HG03575 (cell line): ENCODE results near the gene AGPAT4.

Experiments used
- ATAC-seq: cut with Tn5 transposase; IDR thresholded peaks from one replicate; pipeline ENCODE4 v1.9.1; 2021; ENCODE audit not compliant: unreplicated experiment, insufficient number of reproducible peaks, low FRiP score; ENCODE audit errors: extremely low read depth

Gene AGPAT4

DNA sequence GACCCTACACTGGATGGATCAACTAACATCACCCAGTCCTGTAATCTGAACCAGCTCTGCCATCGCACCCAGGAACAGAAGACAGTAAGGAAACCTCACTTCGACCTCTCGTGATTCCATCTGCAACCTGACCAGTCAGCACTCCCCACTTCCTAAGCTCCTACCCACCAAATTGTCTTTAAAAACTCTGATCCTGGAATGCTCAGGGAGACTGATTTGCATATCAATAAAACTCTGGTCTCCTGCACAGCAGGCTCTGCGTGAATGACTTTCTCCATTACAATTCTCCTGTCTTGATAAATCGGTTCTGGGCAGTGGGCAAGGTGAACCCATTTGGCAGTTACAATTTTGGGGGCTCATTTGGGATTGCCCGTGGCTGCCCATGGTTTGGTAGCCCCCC lies 18.3 kb upstream of the AGPAT4 start:
- ATAC-seq, result no peak

DNA sequence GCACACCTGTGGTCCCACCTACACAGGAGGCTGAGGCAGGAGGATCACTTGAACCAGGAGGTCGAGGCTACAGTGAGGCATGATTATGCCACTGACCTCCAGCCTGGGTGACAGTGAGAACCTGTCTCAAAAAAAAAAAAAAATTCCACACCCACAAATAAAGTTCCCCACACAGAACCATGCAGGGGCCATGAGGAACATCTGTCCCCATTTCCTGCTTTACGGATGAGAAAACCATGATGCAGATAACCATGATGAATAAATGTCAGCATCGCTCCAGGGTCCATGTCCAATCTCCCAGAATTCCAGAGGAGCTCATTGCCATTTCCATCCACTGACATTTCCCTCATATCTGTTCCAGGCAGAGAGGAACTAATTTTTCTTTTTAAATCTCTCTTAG lies 16.9 kb upstream of the AGPAT4 start:
- ATAC-seq, result no peak

DNA sequence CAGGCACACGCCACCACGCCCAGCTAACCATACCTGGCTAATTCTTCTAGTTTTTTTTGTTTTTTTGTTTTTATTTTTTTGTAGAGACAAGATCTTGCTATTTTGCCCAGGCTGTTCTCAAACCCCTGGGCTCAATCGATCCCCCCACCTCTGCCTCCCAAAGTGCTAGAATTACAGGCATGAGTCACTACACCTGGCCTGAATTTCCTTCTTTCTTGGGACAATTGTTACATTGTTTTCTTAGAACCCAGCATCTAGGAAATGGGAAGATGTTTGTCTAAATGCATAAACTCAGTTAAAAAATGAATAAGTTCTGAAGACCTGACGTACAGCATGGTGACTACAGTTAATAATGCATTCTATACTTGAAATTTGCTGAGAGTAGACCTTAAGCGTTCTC lies 10.8 kb upstream of the AGPAT4 start:
- no peak for ATAC-seq

DNA sequence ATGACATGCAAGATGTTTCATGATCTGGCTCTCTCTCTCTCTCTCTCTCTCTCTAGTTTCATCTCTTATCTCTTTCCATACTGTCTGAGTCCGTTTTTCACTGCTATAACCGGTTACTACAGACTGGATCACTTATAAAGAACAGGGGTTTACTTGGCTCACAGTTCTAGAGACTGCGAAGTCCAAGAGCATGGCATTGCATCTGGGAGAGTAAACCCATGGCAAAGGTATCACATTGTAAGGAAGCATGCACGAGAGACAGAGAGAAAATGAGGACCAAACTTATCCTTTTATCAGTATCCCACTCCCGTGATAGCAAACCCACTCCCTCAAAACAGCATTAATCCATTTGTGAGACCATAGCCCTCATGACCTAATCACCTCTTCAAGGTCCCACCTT lies 7.2 kb upstream of the AGPAT4 start:
- ATAC-seq, result no peak

DNA sequence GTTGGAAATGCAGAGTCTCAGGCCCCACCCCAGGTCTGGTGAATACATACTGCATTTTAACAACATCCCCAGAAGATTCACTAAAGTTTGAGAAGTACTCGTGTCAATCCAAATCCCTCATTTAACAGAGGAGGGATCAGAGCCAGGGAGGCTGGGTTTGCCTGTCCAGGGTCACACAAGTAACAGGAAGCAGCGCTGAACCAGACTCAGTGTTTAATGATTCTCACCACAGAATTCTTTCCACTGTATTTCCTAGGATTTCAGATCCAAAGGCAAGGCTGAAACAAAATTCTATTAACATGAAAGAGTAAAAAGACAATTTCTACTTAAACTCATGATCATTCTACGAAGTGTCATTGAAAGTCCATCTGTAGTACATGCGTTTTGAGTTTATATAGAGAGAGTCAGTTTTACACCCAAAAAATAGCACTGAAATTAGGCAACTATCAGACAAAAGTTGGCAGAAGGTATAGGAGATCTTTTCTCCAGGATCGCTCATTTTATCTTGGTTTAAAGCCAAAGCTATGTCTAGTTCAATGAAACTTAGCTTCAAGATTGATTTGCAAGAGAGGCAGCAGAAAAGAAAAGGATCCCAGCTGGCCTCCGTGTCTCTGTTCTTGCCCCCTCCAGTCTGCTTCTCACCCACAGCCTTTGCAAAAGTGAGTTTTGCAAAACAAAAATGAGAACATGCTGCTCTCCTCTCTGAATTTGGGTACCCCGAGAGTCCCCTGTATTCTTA lies 6.0 kb upstream of the AGPAT4 start:
- no peak for ATAC-seq

DNA sequence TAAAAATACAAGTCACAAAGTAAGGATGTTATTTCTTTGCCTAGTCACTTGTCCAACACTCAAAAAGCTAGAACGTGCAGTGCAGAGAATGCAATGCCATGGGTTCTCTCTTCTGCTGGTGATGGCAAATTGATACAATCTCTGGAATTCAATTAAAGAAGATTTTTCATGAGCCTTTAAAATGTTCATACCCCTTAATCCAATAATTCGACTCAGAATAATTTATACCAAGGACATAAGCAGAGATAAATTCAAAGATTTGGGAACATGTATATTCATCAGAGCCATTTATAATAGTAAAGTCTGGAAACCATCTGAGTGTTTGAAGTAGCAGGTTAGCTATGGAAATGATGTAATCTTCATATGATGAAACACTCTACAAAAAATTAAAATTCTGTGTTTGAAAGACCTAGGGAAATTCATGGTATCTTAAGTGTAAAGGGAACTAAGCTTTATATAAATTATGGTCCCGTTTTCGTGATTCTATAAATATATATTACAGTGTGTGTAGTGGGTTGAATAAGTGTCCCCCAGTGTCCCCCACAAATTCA lies 2.8 kb upstream of the AGPAT4 start:
- ATAC-seq, result no peak

DNA sequence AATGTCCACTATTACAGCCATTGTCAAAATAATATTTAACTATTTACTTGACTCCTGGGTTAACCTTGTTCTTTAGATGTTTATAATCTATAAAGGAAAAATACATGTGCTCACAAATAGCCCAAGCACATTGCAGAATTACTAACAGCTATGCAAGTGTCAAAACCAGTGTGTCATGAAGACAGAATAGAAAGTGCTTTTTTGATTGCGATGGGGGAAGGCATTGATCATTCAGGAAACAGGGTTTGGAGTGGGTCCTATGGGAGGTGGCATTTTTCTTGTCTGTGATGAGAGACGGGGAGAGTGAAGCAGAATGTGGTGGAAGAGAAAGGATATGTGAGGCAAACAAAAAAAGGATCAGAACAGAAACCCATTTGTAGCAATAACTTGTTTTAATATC lies 1.0 kb upstream of the AGPAT4 start:
- no peak for ATAC-seq

DNA sequence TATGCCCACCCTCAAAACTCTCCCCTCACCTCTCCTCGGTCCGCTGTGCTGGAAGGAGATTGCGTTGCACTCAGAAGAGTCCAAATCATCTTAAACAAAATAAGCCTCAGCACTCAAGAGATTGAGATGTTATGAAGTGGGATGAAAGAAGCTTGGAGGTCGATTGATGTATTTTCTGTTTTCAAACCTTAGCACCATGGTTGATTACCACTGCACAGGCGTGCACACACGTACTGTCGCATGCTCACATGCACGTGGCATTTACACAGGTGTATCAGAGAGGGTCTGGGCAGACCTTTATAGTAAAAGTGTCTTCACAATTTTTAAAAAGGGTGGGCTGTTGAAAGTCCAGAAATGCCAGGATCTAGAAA lies 612 bp upstream of the AGPAT4 start:
- no peak for ATAC-seq

DNA sequence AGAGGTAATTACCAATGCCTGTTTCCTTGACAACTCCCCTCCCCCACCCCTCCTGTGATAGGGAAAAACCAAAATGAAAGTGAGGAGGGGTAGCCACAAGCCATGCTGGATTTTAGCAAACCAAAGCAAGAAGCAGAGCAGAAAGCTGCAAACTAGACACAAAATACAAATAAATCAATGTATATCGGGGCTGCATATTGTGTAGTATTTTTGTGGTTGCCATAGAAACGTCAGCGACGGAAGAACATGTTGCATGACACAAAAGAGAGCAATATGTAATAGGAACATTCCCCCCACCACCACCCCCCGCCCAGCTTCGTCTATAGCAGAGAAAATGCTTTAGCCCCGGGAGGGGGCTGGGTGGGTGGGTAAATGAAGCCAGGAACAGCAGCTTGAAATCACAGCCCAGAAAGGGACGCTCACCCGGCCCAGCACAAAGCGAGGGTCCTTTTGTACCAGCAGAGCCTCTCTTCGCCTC lies 548 bp downstream of the AGPAT4 start:
- no peak for ATAC-seq

DNA sequence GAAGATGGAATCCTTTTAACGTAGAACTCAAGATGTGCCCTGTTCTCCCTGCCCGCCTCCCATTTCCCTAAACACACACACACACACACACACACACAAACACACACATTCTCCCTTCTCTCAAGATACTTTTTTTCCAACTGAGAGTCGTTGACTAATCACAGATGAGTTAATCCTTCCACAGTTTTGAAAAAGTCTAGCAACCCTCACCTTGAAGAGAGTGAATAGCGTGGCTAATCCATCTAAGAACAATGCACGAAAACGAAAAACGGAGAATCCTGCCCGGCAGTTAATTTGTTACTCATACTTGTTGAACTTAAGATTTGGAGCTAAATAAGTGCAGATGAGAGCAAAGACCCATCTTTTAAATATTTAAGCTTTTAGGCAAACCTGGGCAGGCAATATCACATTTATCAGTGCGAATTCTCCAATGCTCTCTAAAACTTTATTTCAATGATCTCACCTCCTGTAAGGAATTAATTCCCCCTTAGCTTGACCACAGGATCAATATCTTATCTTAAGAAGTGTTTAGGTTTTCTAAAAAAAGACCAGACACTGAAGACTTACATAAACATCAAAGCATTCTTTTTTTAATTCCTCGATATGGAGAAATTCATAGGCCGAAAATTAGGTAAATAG lies 1.1 kb downstream of the AGPAT4 start:
- no peak for ATAC-seq

DNA sequence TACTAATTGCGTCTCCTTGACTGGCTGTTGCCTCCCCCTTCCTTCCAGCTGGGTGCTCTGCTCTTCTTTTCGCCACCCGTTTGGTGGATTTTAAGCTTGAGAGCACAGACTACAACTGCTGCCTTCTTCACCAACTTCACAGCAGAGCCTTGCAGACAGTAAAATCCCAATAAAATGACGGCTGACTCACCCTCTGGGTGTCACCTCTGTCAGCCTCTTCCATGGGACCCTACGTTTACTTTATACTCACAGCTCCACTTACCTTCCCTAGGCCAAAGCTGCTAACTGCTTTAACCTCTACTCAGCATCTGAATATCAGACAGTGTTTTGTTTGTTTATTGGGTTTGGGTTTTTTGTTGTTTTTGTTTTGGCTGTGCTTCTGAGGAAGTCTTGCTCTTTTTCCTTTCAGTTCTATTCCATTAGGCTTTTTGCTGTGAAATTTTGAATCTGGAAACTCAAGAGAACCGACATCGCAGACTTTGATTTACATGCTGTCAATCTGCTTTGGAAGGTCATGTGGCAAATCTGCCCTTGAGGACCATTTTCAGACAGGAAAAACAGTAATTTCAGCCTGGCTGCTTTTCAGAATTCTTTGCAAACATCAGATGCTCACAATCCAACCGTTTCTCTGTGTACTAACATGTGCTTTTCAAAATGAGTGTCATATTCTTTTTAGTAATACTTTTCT lies 2.4 kb downstream of the AGPAT4 start:
- ATAC-seq, result no peak

DNA sequence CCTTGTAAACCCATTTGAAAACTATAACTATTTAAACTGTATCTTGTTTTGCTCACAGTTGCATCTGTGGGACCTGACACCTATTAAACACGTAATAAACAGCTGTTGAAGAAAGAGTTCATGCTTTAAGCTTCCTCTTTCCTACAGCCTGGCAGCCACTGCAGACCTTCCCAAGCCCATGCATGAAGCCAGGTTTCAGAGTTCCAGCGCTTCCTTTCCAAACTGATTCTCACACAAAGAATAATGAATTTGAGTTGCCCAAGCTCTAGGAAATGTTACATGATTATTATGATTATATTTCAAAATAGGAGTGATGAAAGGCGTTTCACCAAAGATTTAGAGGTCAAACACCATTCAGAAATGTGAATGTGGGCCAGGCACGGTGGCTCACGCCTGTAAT lies 3.7 kb downstream of the AGPAT4 start:
- ATAC-seq, result no peak

DNA sequence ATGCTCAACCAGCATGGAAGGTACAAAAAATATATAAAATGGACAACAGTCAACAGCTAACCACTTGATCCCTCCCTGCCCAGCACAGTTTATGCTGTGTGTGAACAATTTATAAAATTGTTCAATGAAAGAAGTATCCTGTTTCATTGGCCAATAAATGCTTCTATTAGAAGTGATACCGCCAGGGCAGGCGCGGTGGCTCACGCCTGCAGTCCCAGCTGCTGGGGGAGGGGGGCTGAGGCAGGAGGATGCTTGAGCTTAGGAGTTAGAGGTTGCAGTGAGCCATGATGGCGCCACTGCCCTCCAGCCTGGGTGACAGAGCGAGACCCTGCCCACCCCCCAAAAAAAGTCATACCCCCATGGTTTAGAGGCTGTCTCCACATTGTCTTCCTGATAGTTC lies 4.6 kb downstream of the AGPAT4 start:
- ATAC-seq, result no peak

DNA sequence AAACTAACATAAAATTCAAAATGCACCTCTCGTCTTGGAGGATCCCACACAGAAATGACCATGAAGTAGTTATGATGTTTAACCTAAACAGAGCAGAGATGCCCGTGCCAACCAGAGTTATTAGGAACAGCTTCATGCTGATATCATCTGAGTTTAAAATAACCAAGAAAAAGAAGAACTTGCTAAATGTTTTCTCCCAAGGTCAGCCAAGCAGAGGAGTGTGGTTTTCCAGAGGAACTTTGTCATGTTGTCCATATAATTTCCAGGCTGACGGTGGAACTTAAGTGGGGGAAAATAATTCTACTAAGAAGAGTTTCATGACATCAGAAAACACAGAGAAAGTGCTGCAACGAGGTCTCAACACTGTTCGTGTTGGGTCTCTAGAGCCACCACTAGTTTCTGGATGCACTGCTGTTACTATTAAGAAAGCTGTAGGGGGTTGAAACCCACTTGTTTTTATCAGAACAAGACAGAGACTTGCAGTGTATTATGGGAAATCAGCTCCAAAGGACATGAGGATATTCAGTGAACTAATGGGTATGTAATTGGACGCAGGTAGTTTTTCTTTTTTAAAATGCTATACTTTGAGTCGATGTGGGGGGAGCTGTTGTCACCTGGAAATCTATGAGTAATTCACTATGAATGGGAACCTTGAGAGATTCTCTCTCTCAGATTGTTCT lies 5.2 kb downstream of the AGPAT4 start:
- ATAC-seq, result no peak

DNA sequence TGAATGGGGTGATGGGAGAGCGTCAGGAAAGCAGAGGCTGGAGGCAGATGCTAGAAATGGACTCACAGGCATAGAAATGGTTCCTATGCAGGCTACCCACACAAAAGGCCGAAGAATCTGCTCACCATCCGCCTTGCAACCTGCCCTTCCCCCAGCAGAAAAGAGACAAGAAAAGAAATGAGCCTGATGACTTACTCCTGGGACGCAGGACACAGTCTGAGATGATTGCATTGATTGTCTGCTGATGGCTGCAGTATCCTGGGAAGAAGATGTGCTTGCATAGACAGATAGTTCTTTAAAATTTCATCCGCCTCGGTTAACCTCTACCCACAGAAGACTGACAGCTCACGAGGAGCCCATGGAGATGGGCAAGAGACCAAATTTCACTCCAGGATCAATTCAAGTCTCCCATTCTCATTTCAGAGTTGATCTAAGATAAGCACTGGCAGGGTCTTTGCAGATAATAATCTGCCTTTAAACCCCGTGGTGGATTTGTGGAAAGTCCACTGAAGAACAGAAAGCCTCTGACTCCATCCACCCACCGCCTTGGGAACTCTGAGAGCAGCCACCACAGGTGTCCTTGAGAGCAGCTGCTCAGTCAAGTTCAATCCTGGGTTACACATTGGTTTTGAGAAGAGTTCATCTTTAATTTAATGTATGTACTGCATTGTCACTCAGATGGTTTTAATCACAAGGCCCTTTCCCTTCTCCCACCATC lies 7.2 kb downstream of the AGPAT4 start:
- ATAC-seq, result no peak

DNA sequence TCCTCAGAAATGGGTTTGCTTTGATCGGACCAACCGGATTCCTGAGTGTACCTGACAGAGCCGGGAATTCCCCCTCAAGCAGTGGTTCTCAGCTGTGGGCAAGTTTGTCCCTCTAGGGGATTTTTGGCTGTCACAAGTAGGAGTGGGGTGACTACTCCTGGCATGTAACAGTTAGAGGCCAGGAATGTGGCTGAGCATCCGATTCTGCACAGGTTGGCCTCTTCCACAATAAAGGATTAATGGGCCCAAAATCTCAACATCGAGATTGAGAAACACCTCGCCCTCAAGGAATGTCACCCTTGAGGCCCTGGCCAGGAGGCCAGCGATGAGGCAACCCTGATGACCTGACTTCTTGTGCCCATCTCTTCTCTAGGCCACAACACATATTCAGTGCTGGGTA lies 7.9 kb downstream of the AGPAT4 start:
- no peak for ATAC-seq

DNA sequence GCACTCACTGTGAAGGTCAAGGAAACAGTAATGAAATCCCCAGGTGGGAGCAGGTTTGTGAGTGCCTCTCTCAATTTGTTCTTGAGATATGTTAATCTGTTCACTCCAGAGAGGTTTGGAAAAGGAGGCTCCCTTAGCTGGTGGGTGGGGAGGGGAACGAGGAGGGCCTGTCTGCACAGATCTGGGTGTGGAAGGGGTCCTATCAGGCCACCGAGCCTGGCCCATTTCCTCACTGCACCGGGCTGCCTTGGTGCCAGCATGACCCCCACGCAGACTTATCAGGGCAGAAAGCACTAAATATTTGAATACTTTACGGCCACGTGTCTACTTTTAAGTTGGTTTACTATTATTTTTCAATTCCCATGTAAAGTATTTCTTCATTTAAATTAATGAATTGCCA lies 8.3 kb downstream of the AGPAT4 start:
- no peak for ATAC-seq

DNA sequence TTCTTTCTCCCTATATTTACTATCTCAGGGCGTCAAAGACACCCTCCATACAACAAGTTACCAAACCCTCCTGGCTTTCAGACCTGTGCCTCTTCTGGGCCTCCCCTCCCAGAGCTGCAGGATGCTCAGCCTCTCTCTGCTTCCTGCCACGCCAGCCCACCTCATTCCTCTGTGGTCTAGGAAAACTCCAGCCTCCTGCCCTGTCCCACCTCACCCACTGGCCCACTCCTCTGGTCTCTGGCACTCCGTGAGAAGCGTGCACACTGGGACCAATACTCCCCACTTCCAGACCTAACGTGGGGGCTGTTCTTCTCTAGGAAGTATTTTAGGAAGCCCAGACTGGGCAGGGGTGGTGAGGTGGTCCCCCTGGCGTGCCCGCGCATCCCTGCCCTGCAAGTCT lies 9.7 kb downstream of the AGPAT4 start:
- no peak for ATAC-seq

DNA sequence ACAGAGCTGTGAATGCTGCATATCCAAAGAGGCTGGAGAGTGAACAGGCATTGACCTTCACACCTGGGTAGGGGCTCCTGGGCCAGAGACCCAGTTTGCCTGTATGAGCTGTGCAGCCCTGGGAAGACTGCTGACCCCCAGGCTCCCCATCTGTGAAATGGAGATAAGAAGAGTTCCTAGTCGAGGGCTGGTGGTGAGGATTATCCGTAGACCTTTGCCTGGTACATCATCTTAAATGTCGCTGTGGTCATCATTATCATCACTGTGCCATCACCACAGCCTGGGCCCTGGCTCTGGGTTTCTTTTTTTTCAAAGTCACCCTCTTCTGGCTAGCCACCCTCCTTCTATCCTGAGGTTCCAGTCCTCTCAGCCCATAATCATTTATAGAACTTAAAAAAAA lies 12.0 kb downstream of the AGPAT4 start:
- ATAC-seq, result no peak
